22Rv1 (cell line): ENCODE data around the gene DYRK1A.

ENCODE experiments used
- ZFX ChIP-seq: fragments of 450-650 bp; IDR thresholded peaks from 2 replicates; pipeline ENCODE4 v1.6.1; 2017; ENCODE audit warnings: antibody characterized with exemption, borderline replicate concordance
- TF ChIP-seq, protein P1 (sequence below): fragments of 450-650 bp; IDR thresholded peaks from 2 replicates; pipeline ENCODE4 v1.5.1; 2017; ENCODE audit warnings: mild to moderate bottlenecking

DNA sequence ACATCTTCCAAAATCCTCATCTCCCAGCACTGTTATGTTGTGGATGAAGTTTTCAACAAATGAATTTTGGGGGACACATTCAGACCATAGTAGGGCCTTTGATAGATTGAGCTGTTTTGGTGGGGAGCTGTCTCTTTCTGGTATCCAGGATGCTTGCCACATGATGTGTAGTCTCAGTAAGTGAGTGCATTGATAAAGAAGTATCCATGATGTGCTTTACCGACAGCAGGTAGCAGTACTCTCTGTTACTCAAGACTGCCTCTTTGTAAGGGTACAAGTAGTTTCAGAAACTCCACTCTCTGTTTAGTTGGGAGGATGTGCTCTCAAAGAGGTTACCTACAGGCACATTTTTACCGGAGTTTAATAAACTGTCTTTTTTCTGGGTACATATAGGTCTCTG, 26.5 kb downstream of the DYRK1A start:
- TF ChIP-seq, protein P1, sequence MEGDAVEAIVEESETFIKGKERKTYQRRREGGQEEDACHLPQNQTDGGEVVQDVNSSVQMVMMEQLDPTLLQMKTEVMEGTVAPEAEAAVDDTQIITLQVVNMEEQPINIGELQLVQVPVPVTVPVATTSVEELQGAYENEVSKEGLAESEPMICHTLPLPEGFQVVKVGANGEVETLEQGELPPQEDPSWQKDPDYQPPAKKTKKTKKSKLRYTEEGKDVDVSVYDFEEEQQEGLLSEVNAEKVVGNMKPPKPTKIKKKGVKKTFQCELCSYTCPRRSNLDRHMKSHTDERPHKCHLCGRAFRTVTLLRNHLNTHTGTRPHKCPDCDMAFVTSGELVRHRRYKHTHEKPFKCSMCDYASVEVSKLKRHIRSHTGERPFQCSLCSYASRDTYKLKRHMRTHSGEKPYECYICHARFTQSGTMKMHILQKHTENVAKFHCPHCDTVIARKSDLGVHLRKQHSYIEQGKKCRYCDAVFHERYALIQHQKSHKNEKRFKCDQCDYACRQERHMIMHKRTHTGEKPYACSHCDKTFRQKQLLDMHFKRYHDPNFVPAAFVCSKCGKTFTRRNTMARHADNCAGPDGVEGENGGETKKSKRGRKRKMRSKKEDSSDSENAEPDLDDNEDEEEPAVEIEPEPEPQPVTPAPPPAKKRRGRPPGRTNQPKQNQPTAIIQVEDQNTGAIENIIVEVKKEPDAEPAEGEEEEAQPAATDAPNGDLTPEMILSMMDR = no peak
- no peak for TF ChIP-seq ZFX
